Natural killer cell (primary cell): ENCODE results near the gene ALG1. TPM values are rescaled to one million over a fixed set of nuclear protein-coding genes. Genes with fewer than 3 reads are reported as not detected.

ENCODE experiments used
- ATAC-seq, 3 donors: fragments of 150-1000 bp in 2 of 3; fragments of 200-7000 bp in 1 of 3; cut with Tn5 transposase; 1 replicate in 1 of 3; 2 replicates in 2 of 3; pipeline ENCODE4 v1.10.0; 2021; ENCODE audit warnings: mild to moderate bottlenecking in 2 of 3, moderate library complexity in 2 of 3
- DNase-seq, 2 donors: peaks; one replicate each; pipeline versions ENCODE4 v3.0.0 to v3.0.0-alpha.2; 2013 to 2021; ENCODE audit warnings: mixed read lengths in 1 of 2
- H3K27ac ChIP-seq: one replicate; pipeline ENCODE4 v1.5.1; 2013; ENCODE audit warnings: mild to moderate bottlenecking, low read length
- H3K27me3 ChIP-seq: one replicate; pipeline ENCODE4 v1.6.1; 2013; ENCODE audit warnings: low read length; ENCODE audit not compliant: control insufficient read depth, insufficient read depth
- H3K36me3 ChIP-seq: one replicate; pipeline ENCODE4 v1.6.1; 2013; ENCODE audit warnings: low read length; ENCODE audit not compliant: control insufficient read depth, insufficient read depth
- H3K4me1 ChIP-seq: one replicate; pipeline ENCODE4 v1.6.1; 2013; ENCODE audit warnings: low read length; ENCODE audit not compliant: control insufficient read depth, insufficient read depth
- H3K4me3 ChIP-seq: one replicate; pipeline ENCODE4 v1.5.1; 2013; ENCODE audit warnings: low read length
- H3K9me3 ChIP-seq: one replicate; pipeline ENCODE4 v1.6.1; 2013; ENCODE audit warnings: low read length; ENCODE audit not compliant: control insufficient read depth, insufficient read depth
- H3K27ac Mint-ChIP-seq, 2 donors: one replicate each; pipeline ENCODE4 v1.8.0; 2022; ENCODE audit warnings: mild to moderate bottlenecking in 2 of 2, mixed read lengths in 2 of 2, moderate library complexity in 1 of 2
- H3K27me3 Mint-ChIP-seq, 2 donors: one replicate each; pipeline ENCODE4 v1.8.0; 2022; ENCODE audit warnings: low read depth in 2 of 2, mixed read lengths in 2 of 2
- H3K36me3 Mint-ChIP-seq: one replicate; pipeline ENCODE4 v1.8.0; 2022; ENCODE audit warnings: mixed read lengths
- H3K4me1 Mint-ChIP-seq, 2 donors: one replicate each; pipeline ENCODE4 v1.8.0; 2022; ENCODE audit warnings: mixed read lengths in 2 of 2
- H3K4me3 Mint-ChIP-seq: one replicate; pipeline ENCODE4 v1.8.0; 2022; ENCODE audit warnings: mild to moderate bottlenecking, moderate library complexity, mixed read lengths
- H3K9me3 Mint-ChIP-seq, 2 donors: one replicate each; pipeline ENCODE4 v1.8.0; 2022; ENCODE audit warnings: mixed read lengths in 2 of 2
- WGBS: methylation state at CpG from one replicate; pipeline ENCODE4 v1.1.7; 2013; ENCODE audit warnings: missing lambda C conversion rate; ENCODE audit not compliant: insufficient coverage; 5-methylcytosine and 5-hydroxymethylcytosine counted together
- intact Hi-C: fragments of 100-400 bp; cut with micrococcal nuclease; formaldehyde crosslinking; loops from one replicate; pipeline ENCODE4 v1.14.2; 2022
- total RNA-seq, 4 donors: library from RNA; stranded (reverse); fragments of 120-200 nt in 1 of 4; gene quantifications; one replicate each; pipeline versions ENCODE4 v1.2.3 to v1.2.4, GENCODE V29; 2013 to 2022
- TF ChIP-seq, protein P1 (sequence below): fragments of 200-600 bp; IDR thresholded peaks from one replicate; pipeline ENCODE4 v1.8.0; 2022; ENCODE audit warnings: antibody characterized with exemption

ALG1 gene
- total RNA-seq, 3 donors from 2014 or later (not counting 1 experiment from before 2014, with no cell fraction given): 13.4 to 20.0 (median 17.4) TPM

DNA sequence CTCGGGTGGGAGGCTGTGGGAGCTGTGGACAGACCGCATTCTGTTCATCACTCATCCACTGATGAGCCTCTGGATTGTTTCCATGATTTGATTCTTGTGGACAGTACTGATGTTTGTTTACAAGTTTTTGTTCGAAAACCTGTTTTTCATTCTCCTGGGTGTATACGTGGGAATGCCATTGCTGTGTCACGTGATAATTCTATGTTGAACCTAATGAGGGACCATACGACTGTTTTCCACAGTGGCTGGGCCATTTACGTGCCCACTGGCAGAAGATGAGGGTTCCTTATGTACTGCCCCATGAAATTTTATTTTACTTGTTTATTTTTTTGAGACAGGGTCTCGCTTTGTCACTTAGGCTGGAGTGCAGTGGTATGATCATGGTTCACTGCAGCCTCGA is 2.6 kb upstream of the ALG1 start:
- H3K27me3 ChIP-seq: no peaks in the 10 kb centered on the region
- intact Hi-C loops: no loop called here
- no peaks in the 10 kb centered on the region for H3K36me3 Mint-ChIP-seq
- H3K27ac ChIP-seq: no peak overlapping the region
- TF ChIP-seq, protein P1, sequence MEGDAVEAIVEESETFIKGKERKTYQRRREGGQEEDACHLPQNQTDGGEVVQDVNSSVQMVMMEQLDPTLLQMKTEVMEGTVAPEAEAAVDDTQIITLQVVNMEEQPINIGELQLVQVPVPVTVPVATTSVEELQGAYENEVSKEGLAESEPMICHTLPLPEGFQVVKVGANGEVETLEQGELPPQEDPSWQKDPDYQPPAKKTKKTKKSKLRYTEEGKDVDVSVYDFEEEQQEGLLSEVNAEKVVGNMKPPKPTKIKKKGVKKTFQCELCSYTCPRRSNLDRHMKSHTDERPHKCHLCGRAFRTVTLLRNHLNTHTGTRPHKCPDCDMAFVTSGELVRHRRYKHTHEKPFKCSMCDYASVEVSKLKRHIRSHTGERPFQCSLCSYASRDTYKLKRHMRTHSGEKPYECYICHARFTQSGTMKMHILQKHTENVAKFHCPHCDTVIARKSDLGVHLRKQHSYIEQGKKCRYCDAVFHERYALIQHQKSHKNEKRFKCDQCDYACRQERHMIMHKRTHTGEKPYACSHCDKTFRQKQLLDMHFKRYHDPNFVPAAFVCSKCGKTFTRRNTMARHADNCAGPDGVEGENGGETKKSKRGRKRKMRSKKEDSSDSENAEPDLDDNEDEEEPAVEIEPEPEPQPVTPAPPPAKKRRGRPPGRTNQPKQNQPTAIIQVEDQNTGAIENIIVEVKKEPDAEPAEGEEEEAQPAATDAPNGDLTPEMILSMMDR: no peak
- H3K4me1 ChIP-seq: peaks cover 18% of the 10 kb centered on the region
- no peak overlapping the region for H3K4me3 Mint-ChIP-seq
- 89% methylated on average over 9 of the region's 9 CpGs for WGBS
- no peak for DNase-seq
- peaks cover 0 to 3% of the 10 kb centered on the region in 2 donors for H3K27me3 Mint-ChIP-seq
- peaks cover 26 to 27% of the 10 kb centered on the region in 2 donors for H3K4me1 Mint-ChIP-seq
- H3K27ac Mint-ChIP-seq: no peak overlapping the region
- no peak overlapping the region for H3K4me3 ChIP-seq
- H3K9me3 Mint-ChIP-seq: no peaks in the 10 kb centered on the region
- no peaks in the 10 kb centered on the region for H3K36me3 ChIP-seq
- no peak for ATAC-seq
- H3K9me3 ChIP-seq: no peaks in the 10 kb centered on the region

DNA sequence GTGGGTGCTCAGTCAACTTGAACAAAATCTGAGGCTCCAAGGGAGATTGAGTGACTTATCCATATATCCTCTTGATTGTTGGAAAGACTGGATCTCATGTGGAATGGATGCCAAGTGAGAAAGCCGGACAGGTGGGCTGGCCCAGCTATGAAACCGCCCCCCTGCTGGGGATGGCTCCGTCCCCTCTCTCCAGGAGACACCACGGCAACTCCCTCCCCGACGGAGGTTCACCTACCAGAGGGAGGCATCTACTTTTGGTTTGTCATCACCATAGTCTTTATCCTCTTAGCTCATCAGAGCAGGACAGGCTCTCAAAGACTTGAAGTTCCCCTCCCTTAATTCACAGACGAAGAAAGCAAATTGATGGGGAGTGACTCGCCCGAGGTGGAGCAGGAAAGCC is 1.8 kb upstream of the ALG1 start:
- Mint-ChIP-seq H3K27me3 (no peaks in the 10 kb centered on the region), H3K4me3 (peak overlapping the region; percentile 28), H3K9me3 (no peaks in the 10 kb centered on the region), H3K27ac (peak overlapping the region in 1 of 2 donors; percentile 98), H3K4me1 (peaks cover 26 to 27% of the 10 kb centered on the region in 2 donors), H3K36me3 (no peaks in the 10 kb centered on the region)
- intact Hi-C loops: no loop called here
- no peak for ATAC-seq
- Histone ChIP-seq H3K36me3 (no peaks in the 10 kb centered on the region), H3K27me3 (no peaks in the 10 kb centered on the region), H3K9me3 (no peaks in the 10 kb centered on the region), H3K4me1 (peaks cover 18% of the 10 kb centered on the region), H3K27ac (no peak overlapping the region), H3K4me3 (no peak overlapping the region)
- TF ChIP-seq, protein P1: no peak
- 98% methylated on average over 9 of the region's 9 CpGs for WGBS
- DNase-seq: no peak

DNA sequence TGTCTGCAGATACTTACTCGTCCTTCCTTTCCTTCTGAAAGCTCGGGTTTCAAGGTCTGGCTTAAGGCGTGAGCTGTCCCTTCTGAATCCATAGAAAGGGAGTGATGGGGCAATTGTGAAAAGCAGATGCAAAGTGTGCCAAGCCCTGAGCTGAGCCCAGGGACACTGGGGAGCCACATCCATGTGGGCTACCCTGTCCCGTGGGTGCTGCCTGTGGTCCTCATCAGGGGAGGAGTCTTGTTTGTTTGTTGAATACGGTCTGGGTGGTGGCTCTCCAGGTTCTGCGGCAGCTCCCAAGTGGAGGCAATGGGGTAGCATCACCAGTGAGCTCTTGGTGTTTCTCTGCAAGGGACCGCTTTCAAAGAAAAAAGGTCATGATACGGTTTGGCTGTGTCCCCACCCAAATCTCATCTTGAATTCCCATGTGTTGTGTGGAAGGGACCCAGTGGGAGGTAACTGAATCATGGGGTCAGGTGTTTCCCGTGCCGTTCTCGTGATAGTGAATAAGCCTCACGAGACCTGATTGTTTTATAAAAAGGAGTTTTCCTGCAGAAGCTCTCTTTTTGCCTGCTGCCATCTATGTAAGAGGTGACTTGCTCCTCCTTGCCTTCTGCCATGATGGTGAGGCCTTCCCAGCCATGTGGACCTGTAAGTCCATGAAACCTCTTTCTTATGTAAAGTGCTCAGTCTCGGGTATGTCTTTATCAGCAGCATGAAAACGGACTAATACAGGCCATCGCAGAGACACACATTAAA is 1.0 kb upstream of the ALG1 start:
- DNase-seq: peak in 1 of 2 donors; percentile 19
- peaks cover 26 to 27% of the 10 kb centered on the region in 2 donors for H3K4me1 Mint-ChIP-seq
- WGBS: 91% methylated on average over 13 of the region's 15 CpGs

More for the DNA sequence above, 1.0 kb upstream of the ALG1 start:
- Mint-ChIP-seq H3K4me3 (peak overlapping the region; percentile 28), H3K9me3 (no peaks in the 10 kb centered on the region), H3K27ac (peak overlapping the region; percentile 98 to 99), H3K36me3 (no peaks in the 10 kb centered on the region), H3K27me3 (no peaks in the 10 kb centered on the region)
- Histone ChIP-seq H3K27ac (peak overlapping the region; percentile 85), H3K36me3 (peaks cover 4% of the 10 kb centered on the region), H3K27me3 (no peaks in the 10 kb centered on the region), H3K9me3 (no peaks in the 10 kb centered on the region), H3K4me1 (peaks cover 18% of the 10 kb centered on the region), H3K4me3 (no peak overlapping the region)
- TF ChIP-seq, protein P1: no peak
- no peak for ATAC-seq
- intact Hi-C loops: no loop called here
